ENCODE data around the gene TP53I13. TPM values are rescaled to one million over a fixed set of nuclear protein-coding genes. Genes with fewer than 3 reads are reported as not detected.

Gene TP53I13
- total RNA-seq, 2 experiments from 2014 or later: 46.7 to 50.2 TPM

DNA sequence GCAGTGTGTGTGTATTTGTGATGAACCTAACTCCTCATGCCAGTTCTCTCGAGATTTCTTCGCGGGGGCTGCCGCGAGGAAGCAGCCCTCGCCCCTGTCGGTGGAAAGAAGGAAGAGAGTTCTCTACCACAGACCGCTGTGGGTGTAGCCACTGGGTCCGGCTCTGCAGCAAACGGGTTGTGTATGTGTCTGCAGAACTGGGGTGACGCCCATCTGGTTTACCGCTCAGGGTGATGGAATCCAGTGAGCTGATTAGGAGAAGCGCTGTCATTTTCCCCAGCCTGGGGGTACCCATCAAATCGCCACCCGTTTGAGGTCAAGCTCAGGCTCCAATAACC lies 46.5 kb downstream of the TP53I13 start:
- TF ChIP-seq, protein P1, sequence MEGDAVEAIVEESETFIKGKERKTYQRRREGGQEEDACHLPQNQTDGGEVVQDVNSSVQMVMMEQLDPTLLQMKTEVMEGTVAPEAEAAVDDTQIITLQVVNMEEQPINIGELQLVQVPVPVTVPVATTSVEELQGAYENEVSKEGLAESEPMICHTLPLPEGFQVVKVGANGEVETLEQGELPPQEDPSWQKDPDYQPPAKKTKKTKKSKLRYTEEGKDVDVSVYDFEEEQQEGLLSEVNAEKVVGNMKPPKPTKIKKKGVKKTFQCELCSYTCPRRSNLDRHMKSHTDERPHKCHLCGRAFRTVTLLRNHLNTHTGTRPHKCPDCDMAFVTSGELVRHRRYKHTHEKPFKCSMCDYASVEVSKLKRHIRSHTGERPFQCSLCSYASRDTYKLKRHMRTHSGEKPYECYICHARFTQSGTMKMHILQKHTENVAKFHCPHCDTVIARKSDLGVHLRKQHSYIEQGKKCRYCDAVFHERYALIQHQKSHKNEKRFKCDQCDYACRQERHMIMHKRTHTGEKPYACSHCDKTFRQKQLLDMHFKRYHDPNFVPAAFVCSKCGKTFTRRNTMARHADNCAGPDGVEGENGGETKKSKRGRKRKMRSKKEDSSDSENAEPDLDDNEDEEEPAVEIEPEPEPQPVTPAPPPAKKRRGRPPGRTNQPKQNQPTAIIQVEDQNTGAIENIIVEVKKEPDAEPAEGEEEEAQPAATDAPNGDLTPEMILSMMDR (IDR thresholded peaks at IDR 0.05): peak; percentile 21
- no peaks in the 10 kb centered on the region for H3K36me3 Mint-ChIP-seq (ENCODE audit: low read depth)
- peaks cover 2% of the 10 kb centered on the region for H3K27me3 Mint-ChIP-seq
- DNase-seq: peak; percentile 80
- POLR2A ChIA-PET: interaction anchor here (0.9 to 4.2 kb wide), 6 partner anchors 23 to 145 kb away, joined by 3 to 32 read pairs (median 4); partner anchors contain the start of gene ANKRD13B
- CTCF ChIA-PET: interaction anchor here (0.9 to 8.5 kb wide), 12 partner anchors 8 to 316 kb away, joined by 3 to 172 read pairs (median 11); partner anchors contain the start of genes ABHD15, ANKRD13B, GIT1 and SSH2
- H3K4me1 Mint-ChIP-seq (ENCODE audit: low read depth): peaks cover 35% of the 10 kb centered on the region
- peak overlapping the region; percentile 84 for H3K4me3 Mint-ChIP-seq
- intact Hi-C loops (cut with micrococcal nuclease): loop anchor here (5.0 kb wide), 1 partner anchor 33 kb away; no protein-coding TSS in a partner anchor
- peak overlapping the region; percentile 49 for H3K27ac Mint-ChIP-seq
- no peaks in the 10 kb centered on the region for H3K9me3 Mint-ChIP-seq
- ATAC-seq: peak; percentile 15

GRCh38 chr17:29615492-29616299 lies 47.2 kb downstream of the TP53I13 start:
- Mint-ChIP-seq H3K9me3 (no peaks in the 10 kb centered on the region), H3K27me3 (peaks cover 2% of the 10 kb centered on the region), H3K27ac (peak overlapping the region; percentile 67), H3K4me1 (ENCODE audit: low read depth) (peaks cover 35% of the 10 kb centered on the region), H3K36me3 (ENCODE audit: low read depth) (no peaks in the 10 kb centered on the region), H3K4me3 (peak overlapping the region; percentile 84)
- DNase-seq: peak; percentile 87
- ChIA-PET POLR2A (interaction anchor here (0.9 to 4.2 kb wide), 10 partner anchors 9 to 471 kb away, joined by 3 to 32 read pairs (median 3); partner anchors contain the start of gene ANKRD13B), CTCF (interaction anchor here (0.9 to 8.5 kb wide), 17 partner anchors 9 to 467 kb away, joined by 3 to 172 read pairs (median 8); partner anchors contain the start of genes ABHD15, ANKRD13B, GIT1 and SSH2)
- TF ChIP-seq, protein P1 (IDR thresholded peaks at IDR 0.05): no peak
- ATAC-seq: peak; percentile 58
- intact Hi-C loops (cut with micrococcal nuclease): loop anchor here (5.0 kb wide), 1 partner anchor 33 kb away; no protein-coding TSS in a partner anchor

GRCh38 chr17:29616300-29617048 lies 48.0 kb downstream of the TP53I13 start:
- peak overlapping the region; percentile 84 for H3K4me3 Mint-ChIP-seq
- ChIA-PET POLR2A (interaction anchor here (1.0 to 4.2 kb wide), 24 partner anchors 8 to 470 kb away, joined by 3 to 32 read pairs (median 6); partner anchors contain the start of genes ANKRD13B and TP53I13), CTCF (interaction anchor here (0.7 to 8.5 kb wide), 34 partner anchors 8 to 468 kb away, joined by 3 to 172 read pairs (median 6); partner anchors contain the start of genes ABHD15, ANKRD13B, GIT1 and SSH2)
- intact Hi-C loops (cut with micrococcal nuclease): loop anchor here (5.0 kb wide), 1 partner anchor 34 kb away; no protein-coding TSS in a partner anchor
- TF ChIP-seq, protein P1 (IDR thresholded peaks at IDR 0.05): no peak
- H3K27ac Mint-ChIP-seq: no peak overlapping the region
- H3K9me3 Mint-ChIP-seq: no peaks in the 10 kb centered on the region
- DNase-seq (no peak), ATAC-seq (no peak)
- H3K36me3 Mint-ChIP-seq (ENCODE audit: low read depth): no peaks in the 10 kb centered on the region
- peaks cover 35% of the 10 kb centered on the region for H3K4me1 Mint-ChIP-seq (ENCODE audit: low read depth)
- peaks cover 2% of the 10 kb centered on the region for H3K27me3 Mint-ChIP-seq

DNA sequence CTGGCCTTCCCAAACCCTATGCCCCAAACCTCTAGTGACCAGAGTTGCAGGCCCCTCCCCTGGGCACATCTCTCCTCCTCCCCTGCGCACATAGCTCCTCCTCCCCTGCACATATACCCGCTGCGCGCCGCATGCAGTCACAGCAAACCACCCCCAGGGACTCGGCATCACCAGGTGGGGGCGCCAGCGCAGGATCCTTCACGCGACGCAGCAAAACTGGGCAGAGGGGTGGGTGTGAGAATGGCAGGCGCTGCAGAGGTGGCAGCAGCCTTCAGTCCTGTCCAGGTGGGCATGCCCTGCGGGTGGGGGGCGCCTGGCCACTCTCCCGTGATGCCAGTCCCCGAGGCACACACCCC lies 48.6 kb downstream of the TP53I13 start:
- TF ChIP-seq, protein P1 (IDR thresholded peaks at IDR 0.05): peak; percentile 66
- Mint-ChIP-seq H3K9me3 (no peaks in the 10 kb centered on the region), H3K4me1 (ENCODE audit: low read depth) (peaks cover 40% of the 10 kb centered on the region), H3K27ac (peak overlapping the region; percentile 88), H3K4me3 (peak overlapping the region; percentile 84), H3K36me3 (ENCODE audit: low read depth) (no peaks in the 10 kb centered on the region), H3K27me3 (peaks cover 2% of the 10 kb centered on the region)
- intact Hi-C loops (cut with micrococcal nuclease): loop anchor here (5.0 kb wide), 1 partner anchor 35 kb away; no protein-coding TSS in a partner anchor
- ChIA-PET CTCF (interaction anchor here (0.6 to 8.5 kb wide), 40 partner anchors 8 to 876 kb away, joined by 3 to 172 read pairs (median 6); partner anchors contain the start of genes ABHD15, ANKRD13B, GIT1 and SSH2), POLR2A (interaction anchor here (1.0 to 4.2 kb wide), 27 partner anchors 10 to 469 kb away, joined by 3 to 32 read pairs (median 6); partner anchors contain the start of genes ABHD15, ANKRD13B and TP53I13)
- peak; percentile 77 for ATAC-seq
- peak; percentile 97 for DNase-seq

Measured in activated CD8-positive, alpha-beta T cell treated with anti-CD3 and anti-CD28 coated beads for 36 hours (primary cell).